AG04449 (cell line): ENCODE measurements around the gene BMP6.

Experiments used
- CTCF ChIA-PET: fragments of 350-600 bp; formaldehyde crosslinking; extraction: SDS; loops from one replicate; lab custom pipeline; 2021; ENCODE audit warnings: antibody characterized with exemption; lab: Yijun Ruan, JAX
- POLR2A ChIA-PET: fragments of 400-600, 350-600 bp; formaldehyde crosslinking; extraction: SDS; loops from one replicate; lab custom pipeline; 2020; ENCODE audit warnings: antibody characterized with exemption, inconsistent platforms; lab: Yijun Ruan, JAX
- DNase-seq: peaks from one replicate; pipeline ENCODE4 v3.0.0-alpha.2; 2010; ENCODE audit warnings: low read depth, low spot score
- H3K4me3 ChIP-seq: 2 replicates; pipeline ENCODE4 v1.5.1; 2011; ENCODE audit warnings: low read depth, mild to moderate bottlenecking, control low read depth, low read length
- TF ChIP-seq, protein P1 (sequence below): IDR thresholded peaks from one replicate; pipeline ENCODE4 v1.5.1; 2011; ENCODE audit warnings: mild to moderate bottlenecking, moderate library complexity, low read length, control low read depth, inconsistent platforms; ENCODE audit not compliant: insufficient read depth; ENCODE audit errors: missing control alignments

Gene BMP6

DNA sequence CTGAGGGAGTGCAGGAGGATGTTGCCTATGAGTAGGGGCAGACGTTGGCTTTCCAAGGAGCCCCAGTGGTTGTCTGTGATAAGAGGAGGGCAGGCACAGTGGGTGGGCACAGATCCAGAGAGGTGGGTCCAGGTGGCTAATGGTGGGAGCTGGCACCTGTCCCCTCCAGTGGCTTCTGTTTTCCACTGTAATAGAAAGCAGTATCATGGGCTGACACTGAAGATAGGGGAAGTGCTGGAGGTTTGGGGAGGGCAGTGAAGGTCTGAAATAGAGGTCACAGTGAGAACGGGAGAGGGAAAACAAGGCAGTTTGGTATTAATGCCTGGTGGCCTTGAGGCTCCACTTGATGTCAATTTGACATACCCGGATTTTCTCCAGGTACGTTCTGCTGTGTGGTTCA lies 195.1 kb downstream of the BMP6 start:
- CTCF ChIA-PET, result no interaction called here
- DNase-seq, result no peak
- POLR2A ChIA-PET, result no interaction called here
- H3K4me3 ChIP-seq, result no peak overlapping the region
- TF ChIP-seq, protein P1, sequence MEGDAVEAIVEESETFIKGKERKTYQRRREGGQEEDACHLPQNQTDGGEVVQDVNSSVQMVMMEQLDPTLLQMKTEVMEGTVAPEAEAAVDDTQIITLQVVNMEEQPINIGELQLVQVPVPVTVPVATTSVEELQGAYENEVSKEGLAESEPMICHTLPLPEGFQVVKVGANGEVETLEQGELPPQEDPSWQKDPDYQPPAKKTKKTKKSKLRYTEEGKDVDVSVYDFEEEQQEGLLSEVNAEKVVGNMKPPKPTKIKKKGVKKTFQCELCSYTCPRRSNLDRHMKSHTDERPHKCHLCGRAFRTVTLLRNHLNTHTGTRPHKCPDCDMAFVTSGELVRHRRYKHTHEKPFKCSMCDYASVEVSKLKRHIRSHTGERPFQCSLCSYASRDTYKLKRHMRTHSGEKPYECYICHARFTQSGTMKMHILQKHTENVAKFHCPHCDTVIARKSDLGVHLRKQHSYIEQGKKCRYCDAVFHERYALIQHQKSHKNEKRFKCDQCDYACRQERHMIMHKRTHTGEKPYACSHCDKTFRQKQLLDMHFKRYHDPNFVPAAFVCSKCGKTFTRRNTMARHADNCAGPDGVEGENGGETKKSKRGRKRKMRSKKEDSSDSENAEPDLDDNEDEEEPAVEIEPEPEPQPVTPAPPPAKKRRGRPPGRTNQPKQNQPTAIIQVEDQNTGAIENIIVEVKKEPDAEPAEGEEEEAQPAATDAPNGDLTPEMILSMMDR, result no peak

DNA sequence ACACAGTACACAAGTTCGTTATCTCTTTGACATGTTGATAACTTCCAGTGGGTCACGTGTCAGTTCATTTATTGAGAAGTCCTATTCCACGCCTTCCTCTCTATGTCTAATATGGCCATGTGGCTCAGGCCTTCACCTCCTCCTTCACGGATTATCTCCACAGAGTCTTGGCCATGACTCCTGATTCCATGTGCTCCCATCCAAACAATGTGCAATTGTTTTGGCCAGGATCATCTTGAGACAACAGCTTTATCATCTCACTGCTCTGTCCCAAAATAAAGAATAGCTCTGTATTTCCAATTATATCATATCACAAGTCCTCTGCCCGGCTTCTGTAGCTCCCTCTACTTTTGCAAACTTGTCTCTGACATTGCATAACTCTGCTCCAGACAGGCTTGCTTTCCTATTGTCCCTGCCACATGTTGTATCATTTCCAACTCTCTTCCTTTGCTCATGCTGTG lies 195.8 kb downstream of the BMP6 start:
- H3K4me3 ChIP-seq, result no peak overlapping the region
- TF ChIP-seq, protein P1, result no peak
- ChIA-PET CTCF (no interaction called here), POLR2A (no interaction called here)
- DNase-seq, result no peak

DNA sequence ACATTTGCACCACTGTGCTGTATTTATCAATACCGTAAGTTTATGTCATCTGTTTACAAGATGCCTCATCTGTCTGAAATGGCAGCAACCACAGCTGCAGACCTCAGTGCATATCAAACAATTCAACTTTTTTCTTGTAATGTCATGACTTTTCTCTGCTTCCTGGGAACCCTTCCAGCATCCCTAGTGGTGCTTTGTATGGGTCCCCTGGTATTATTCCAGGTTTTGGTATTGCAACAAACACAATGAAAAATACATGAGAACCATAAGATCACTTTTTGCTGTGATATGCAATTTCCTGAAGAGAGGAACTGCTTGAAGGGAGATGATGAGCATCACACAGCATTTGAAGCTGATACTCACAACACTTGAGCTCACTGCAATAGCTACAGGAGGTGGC lies 196.7 kb downstream of the BMP6 start:
- TF ChIP-seq, protein P1, result no peak
- DNase-seq, result no peak
- ChIA-PET CTCF (no interaction called here), POLR2A (no interaction called here)
- H3K4me3 ChIP-seq, result no peak overlapping the region

DNA sequence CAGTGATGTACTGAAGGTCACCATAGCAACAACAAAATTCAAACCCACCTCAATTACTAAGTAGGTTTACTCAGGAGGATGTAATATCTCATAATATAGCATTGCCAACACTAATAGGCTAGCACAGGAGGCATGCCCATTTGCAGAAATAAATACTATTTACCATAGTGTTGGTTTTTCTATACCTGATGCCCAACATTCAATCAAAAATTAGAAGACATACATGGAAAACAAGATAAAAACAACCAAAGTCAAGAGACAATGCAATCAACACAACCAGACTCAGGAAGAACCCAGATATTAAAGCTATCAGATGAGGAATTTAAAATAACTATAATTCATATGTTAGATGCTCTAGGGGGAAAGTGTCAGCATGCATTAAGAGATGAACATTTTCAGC lies 199.0 kb downstream of the BMP6 start:
- POLR2A ChIA-PET, result no interaction called here
- H3K4me3 ChIP-seq, result no peak overlapping the region
- CTCF ChIA-PET, result interaction anchor here (1.0 kb wide), 1 partner anchor 15 kb away, joined by 4 read pairs; no protein-coding TSS in a partner anchor
- TF ChIP-seq, protein P1, result no peak
- DNase-seq, result no peak
